ENCODE measurements around the gene SOCS2.

SOCS2 gene

DNA sequence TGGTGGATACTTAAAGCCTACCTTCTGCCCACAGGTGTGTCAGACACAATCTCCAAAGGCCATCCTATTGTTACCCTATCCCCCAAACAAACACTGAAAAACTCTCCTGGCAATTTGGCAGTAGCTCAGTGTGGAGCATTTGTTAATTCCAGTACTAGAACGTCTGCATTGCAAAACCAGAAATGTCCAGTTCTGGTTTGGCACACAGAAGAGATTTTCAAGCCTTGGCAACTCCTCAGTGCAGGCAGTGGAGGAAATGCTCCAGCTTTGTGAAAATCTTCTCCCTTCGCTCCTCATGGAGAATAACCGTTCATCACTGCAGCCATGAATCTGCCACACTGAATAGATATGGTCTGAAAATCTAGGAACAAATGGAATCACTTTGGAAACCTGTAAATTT lies 5.3 kb upstream of the SOCS2 start:
- no peak for DNase-seq (ENCODE audit: low spot score)

DNA sequence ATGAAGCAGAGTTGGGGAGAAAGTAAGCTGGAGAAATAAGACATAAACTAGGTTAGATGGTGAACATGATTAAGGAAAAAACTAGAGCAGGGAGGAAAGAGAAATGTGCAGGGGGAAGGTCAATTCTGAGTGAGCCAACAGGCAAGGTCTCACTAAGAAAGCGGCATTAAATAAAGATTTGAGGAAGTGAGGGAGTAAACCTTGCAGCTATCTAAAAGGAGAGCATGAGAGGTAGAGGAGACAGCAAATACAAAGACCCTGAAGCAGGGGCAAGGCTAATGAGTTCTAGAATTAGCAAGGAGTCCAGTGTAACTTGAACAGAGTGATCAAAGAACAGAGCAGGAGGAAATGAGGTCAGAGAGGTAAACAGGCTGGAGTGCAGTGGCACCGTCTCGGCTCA lies 4.4 kb upstream of the SOCS2 start:
- no peak for DNase-seq (ENCODE audit: low spot score)

DNA sequence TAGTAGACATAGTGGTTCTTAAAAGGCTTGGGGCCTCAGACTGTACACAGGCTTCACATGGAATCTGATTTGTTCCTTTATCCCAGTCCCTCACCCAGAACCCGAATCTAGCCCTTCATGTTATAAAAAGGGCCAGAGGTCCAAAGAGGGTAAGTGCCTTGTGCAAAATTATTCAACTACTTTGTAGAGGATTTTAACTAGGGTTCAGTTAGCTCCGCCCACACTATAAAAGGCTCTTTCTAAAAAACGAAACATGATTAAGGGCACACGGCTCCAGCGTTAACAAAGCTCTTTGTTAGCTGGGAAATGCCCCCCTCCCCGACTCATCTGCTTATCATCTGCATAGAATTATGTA lies 3.2 kb upstream of the SOCS2 start:
- DNase-seq (ENCODE audit: low spot score): no peak

GRCh38 chr12:93569656-93570551 lies 2.6 kb upstream of the SOCS2 start:
- DNase-seq (ENCODE audit: low spot score): peak; percentile 89

GRCh38 chr12:93570552-93571364 lies 1.7 kb upstream of the SOCS2 start:
- DNase-seq (ENCODE audit: low spot score): peak; percentile 91

DNA sequence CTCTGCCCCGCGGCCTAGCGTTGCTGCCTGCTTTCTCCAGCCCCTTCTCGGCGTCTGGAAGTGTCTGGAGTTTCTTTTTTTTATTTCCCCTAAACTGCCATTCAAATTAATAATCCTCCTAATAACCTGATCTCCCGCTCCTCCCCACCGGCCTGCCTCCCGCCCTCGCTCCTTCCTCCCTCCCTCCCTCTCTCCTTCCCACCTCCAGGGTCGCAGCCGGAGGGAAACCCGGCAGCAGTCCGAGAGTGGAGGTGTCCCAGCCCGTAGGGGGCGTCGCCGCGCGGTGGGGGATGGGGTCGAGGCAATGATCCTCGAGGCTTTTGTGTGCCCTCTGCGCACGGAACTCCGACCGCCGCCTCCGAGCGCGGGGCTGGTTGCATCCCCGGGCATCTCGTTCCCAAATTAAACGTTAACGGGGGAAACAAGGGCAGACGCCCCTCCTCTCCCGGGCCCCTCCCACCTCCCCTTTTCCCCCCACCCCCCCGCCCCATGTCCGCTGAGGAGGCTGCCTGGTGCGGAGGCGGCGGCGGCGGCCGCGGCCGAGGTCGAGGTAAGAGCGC lies 1.0 kb upstream of the SOCS2 start:
- peak; percentile 87 for DNase-seq (ENCODE audit: low spot score)

DNA sequence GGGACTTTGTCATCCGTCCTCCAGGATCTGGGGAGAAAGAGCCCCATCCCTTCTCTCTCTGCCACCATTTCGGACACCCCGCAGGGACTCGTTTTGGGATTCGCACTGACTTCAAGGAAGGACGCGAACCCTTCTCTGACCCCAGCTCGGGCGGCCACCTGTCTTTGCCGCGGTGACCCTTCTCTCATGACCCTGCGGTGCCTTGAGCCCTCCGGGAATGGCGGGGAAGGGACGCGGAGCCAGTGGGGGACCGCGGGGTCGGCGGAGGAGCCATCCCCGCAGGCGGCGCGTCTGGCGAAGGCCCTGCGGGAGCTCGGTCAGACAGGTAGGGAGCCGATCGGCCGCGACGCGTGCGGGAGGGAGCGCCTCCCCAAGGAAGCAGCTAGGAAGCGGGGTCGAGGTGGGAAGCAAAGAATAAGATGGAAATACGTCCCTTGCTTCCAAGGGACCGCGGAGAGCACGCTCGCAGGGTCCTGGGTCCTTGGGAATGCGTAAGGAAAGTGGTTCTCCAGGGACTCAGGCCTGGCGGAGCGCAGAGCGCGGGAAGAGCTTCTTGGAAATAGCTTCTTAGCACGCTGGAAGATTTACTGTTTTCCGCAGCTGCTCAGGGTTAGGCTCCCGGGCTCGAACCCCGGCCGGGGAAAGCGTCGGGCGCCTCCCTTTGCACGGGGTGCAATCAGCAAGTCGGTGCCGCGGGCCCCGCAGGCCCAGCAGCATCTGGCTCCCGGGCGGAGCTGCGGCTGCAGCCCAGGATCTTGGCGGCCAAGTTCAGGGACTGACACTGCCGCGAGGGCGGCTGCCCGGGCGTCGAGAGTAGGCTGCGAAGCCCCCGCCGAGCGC lies 457 bp downstream of the SOCS2 start:
- DNase-seq (ENCODE audit: low spot score): peak; percentile 64

GRCh38 chr12:93573552-93574223 lies 1.2 kb downstream of the SOCS2 start:
- DNase-seq (ENCODE audit: low spot score): no peak

GRCh38 chr12:93577222-93577621 lies 4.7 kb downstream of the SOCS2 start:
- DNase-seq (ENCODE audit: low spot score): no peak

GRCh38 chr12:93578221-93578620 lies 5.7 kb downstream of the SOCS2 start:
- no peak for DNase-seq (ENCODE audit: low spot score)

- DNase-seq (ENCODE audit: low spot score): no peak
These were observed 8.2 kb downstream of the SOCS2 start for GRCh38 chr12:93580682-93581081.

DNA sequence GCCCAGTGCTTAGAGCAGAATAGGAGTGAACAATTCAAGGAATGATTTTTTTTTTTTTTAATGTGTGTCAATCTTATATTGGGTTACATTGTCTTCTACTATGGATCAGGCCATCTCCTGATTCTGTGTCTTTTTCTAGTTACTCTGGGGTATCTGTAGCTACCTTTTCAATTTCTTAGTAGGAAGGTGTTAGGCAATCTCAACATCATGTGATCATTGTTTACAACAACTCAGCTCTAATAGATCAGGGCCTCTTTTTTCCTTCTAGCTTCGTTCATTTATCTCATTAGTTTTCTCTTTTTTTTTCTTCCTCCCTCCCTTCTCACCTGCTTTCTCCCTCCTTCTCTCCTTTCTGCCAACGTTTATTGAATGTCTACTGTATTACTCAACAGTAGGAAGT lies 8.9 kb downstream of the SOCS2 start:
- no peak for DNase-seq (ENCODE audit: low spot score)

DNA sequence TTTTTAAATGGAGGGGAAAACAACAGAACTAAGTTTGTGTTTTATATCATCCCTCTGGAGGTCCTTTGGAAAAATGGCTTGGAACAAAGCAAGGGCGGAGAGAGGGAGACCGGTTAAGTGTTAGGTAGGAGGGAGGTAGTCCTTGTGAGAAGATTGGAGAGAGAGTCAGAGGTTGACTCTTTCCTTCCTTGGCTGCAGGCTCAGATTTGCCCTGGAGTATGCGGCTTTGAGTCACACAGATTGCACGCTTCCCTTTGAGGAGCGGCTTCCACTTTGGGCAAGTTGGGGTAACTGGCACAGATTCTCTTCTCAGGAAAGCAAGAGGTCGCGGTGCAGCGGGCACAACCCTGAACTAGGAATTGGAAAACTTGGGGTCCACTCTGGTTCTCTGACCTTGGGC lies 9.9 kb downstream of the SOCS2 start:
- no peak for DNase-seq (ENCODE audit: low spot score)

- no peak for DNase-seq (ENCODE audit: low spot score)
These were observed 11.3 kb downstream of the SOCS2 start for GRCh38 chr12:93583627-93584392.

GRCh38 chr12:93585247-93585646 lies 12.8 kb downstream of the SOCS2 start:
- DNase-seq (ENCODE audit: low spot score): no peak

GRCh38 chr12:93587611-93588010 lies 15.1 kb downstream of the SOCS2 start:
- DNase-seq (ENCODE audit: low spot score): no peak

DNA sequence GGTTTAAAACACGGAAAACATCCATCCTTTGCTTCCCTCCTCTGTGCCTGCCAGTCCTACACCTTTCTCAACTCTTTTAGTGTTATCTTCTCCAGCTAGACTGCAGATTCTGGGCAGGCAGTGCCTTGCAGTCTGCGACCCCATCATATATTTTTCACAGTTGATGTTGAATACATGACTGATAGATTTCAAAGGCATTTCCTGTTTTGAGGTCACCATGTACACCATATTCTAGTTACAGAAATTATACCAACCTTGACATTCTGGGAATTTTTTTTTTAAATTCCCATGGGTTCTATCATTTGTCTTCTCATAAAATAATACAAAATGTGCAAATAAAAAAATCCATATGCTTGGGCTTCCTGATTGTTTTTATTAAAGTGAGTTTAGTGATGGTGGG lies 16.6 kb downstream of the SOCS2 start:
- no peak for DNase-seq (ENCODE audit: low spot score)

DNA sequence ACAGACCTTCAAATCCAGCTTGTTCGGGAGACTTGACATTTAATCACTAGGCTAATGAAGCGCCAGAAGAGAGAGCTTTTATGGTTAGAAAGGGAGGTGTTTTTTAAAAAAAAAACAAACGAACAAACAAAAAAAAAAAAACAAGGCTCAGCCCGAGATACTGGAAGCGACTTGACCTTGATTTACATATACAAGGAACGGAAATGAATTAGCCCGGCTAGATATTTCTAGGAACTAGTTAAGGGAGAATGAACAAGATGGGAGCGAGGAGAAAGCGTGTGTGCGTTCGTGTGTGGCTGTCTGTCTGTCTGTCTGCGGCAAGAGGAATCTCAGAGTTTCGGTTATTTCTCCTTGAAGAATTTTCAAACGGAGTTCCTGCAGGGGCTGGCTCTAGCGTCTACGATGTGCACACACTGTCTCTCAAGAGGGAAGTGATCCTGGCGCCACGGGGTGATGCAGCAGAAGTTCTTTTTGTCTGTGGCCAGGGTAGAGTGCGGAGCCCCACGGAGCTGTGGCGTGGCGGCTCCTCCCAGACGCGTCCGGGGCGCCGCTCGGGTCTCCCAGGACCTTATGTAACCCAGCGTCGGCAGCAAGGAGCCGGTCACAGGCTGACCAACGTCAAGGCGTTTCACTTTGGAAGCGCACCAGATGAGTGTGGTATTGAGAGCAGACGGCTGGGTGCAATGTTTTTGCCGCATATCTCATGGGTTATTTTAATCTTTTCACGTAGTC lies 18.8 kb downstream of the SOCS2 start:
- peak; percentile 32 for DNase-seq (ENCODE audit: low spot score)

DNA sequence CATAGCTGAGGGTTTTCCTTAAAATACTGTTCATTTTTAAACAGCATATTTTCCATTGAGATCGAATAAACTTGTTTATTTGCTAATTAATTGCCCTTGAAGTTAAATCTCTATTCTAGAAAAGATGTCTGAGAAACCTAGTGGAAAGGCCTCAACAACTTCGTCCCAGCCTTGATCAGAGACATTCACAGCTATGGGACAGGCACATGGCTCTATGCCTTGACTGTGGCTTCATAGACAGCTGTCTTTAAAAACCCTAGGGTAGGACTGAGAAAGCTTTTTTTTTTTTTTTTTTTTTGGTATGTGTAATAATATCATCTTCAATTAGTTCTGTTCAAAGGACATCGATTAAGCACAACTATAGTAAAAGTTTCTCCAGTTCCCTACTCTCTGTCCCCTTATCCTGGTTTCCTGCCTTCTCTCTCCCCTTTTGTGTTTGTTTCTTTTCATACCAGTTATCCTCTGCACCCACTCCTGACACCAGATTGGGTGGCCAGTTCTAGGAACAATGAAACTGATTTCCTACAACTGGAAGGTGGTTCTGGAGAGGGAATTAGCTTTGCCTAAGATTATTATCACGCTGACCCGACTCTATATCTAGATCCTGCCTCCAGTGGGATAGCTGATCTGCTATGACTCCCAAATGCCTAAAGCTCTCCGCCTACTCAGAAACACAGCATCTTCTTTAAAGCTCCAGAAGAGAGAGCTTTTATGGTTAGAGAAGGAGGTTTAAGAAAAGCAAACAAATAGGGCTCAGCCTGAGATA lies 20.3 kb downstream of the SOCS2 start:
- DNase-seq (ENCODE audit: low spot score): no peak

Data from D341Med (cell line).